Nephron progenitor cell (in vitro differentiated cells): ENCODE results near the gene CMIP.
"Not testable (repeated sequence)": the region's sequence is repeated elsewhere in the genome, so short reads cannot be mapped to it uniquely, and the experiment has no call there.

ENCODE experiments used
- DNase-seq: peaks from one replicate; pipeline ENCODE4 v3.0.0; 2021
- H3K27ac Mint-ChIP-seq: 2 replicates; pipeline ENCODE4 v1.8.0; 2021; ENCODE audit warnings: mild to moderate bottlenecking, moderate library complexity, mixed read lengths
- H3K27me3 Mint-ChIP-seq: 2 replicates; pipeline ENCODE4 v1.8.0; 2021; ENCODE audit warnings: mild to moderate bottlenecking, low read depth, mixed read lengths; ENCODE audit not compliant: poor library complexity
- H3K36me3 Mint-ChIP-seq: 2 replicates; pipeline ENCODE4 v1.8.0; 2021; ENCODE audit warnings: low read depth, mixed read lengths
- H3K4me1 Mint-ChIP-seq: 2 replicates; pipeline ENCODE4 v1.8.0; 2021; ENCODE audit warnings: mixed read lengths
- H3K4me3 Mint-ChIP-seq: 2 replicates; pipeline ENCODE4 v1.8.0; 2021; ENCODE audit warnings: mild to moderate bottlenecking, moderate library complexity, mixed read lengths
- H3K9me3 Mint-ChIP-seq: 2 replicates; pipeline ENCODE4 v1.8.0; 2021; ENCODE audit warnings: mild to moderate bottlenecking, moderate library complexity, mixed read lengths
- CTCF ChIP-seq: fragments of 200-600 bp; sonication (generic); IDR thresholded peaks from 2 replicates; pipeline ENCODE4 v1.5.0; 2021; ENCODE audit warnings: antibody characterized with exemption

CMIP gene

GRCh38 chr16:81686391-81687130 is 242.0 kb downstream of the CMIP start:
- no peak overlapping the region for H3K27ac Mint-ChIP-seq
- H3K27me3 Mint-ChIP-seq, result peaks cover 3% of the 10 kb centered on the region
- H3K4me1 Mint-ChIP-seq, result peaks cover 12% of the 10 kb centered on the region
- DNase-seq, result no peak
- H3K4me3 Mint-ChIP-seq, result no peak overlapping the region
- no peaks in the 10 kb centered on the region for H3K9me3 Mint-ChIP-seq
- peaks cover 9% of the 10 kb centered on the region for H3K36me3 Mint-ChIP-seq
- TF ChIP-seq CTCF, result no peak

GRCh38 chr16:81687131-81687456 is 242.5 kb downstream of the CMIP start:
- peaks cover 3% of the 10 kb centered on the region for H3K27me3 Mint-ChIP-seq
- no peak overlapping the region for H3K4me3 Mint-ChIP-seq
- H3K27ac Mint-ChIP-seq, result no peak overlapping the region

GRCh38 chr16:81688182-81688581 is 243.6 kb downstream of the CMIP start:
- H3K9me3 Mint-ChIP-seq, result no peaks in the 10 kb centered on the region
- H3K4me1 Mint-ChIP-seq, result peaks cover 9% of the 10 kb centered on the region
- no peak overlapping the region for H3K4me3 Mint-ChIP-seq
- TF ChIP-seq CTCF, result no peak
- peaks cover 19% of the 10 kb centered on the region for H3K36me3 Mint-ChIP-seq
- H3K27me3 Mint-ChIP-seq, result peaks cover 3% of the 10 kb centered on the region
- H3K27ac Mint-ChIP-seq, result no peak overlapping the region
- no peak for DNase-seq

More at GRCh38 chr16:81687131-81687456, 242.5 kb downstream of the CMIP start:
- DNase-seq, result no peak
- TF ChIP-seq CTCF, result no peak
- Mint-ChIP-seq H3K9me3 (no peaks in the 10 kb centered on the region), H3K36me3 (peaks cover 11% of the 10 kb centered on the region), H3K4me1 (peaks cover 12% of the 10 kb centered on the region)

- peaks cover 19% of the 10 kb centered on the region for H3K36me3 Mint-ChIP-seq
- H3K27ac Mint-ChIP-seq, H3K27me3 Mint-ChIP-seq, DNase-seq, H3K9me3 Mint-ChIP-seq, H3K4me3 Mint-ChIP-seq, H3K4me1 Mint-ChIP-seq: not testable (repeated sequence)
Observed at GRCh38 chr16:81688839-81689238, 244.2 kb downstream of the CMIP start.

- no peak overlapping the region for H3K27ac Mint-ChIP-seq
Observed at GRCh38 chr16:81692021-81692420, 247.4 kb downstream of the CMIP start.

GRCh38 chr16:81692571-81692970 is 248.0 kb downstream of the CMIP start:
- DNase-seq, result no peak
- H3K36me3 Mint-ChIP-seq, result peaks cover 24% of the 10 kb centered on the region
- peaks cover 30% of the 10 kb centered on the region for H3K4me1 Mint-ChIP-seq
- H3K9me3 Mint-ChIP-seq, result no peaks in the 10 kb centered on the region
- no peak for TF ChIP-seq CTCF
- no peak overlapping the region for H3K4me3 Mint-ChIP-seq
- H3K27ac Mint-ChIP-seq, result no peak overlapping the region
- peaks cover 2% of the 10 kb centered on the region for H3K27me3 Mint-ChIP-seq

More at GRCh38 chr16:81692021-81692420, 247.4 kb downstream of the CMIP start:
- Mint-ChIP-seq H3K9me3 (no peaks in the 10 kb centered on the region), H3K27me3 (peaks cover 3% of the 10 kb centered on the region), H3K4me3 (no peak overlapping the region), H3K4me1 (peaks cover 33% of the 10 kb centered on the region), H3K36me3 (peaks cover 24% of the 10 kb centered on the region)
- no peak for TF ChIP-seq CTCF
- no peak for DNase-seq
